Fibroblast of skin of right quadriceps (primary cell): ENCODE results near the gene SKI.

ENCODE experiments used
- DNase-seq: peaks from one replicate; pipeline ENCODE4 v3.0.0-alpha.2; 2013

Gene SKI

GRCh38 chr1:2298685-2299084 is 70.6 kb downstream of the SKI start:
- DNase-seq = no peak

GRCh38 chr1:2299131-2299627 is 71.1 kb downstream of the SKI start:
- no peak for DNase-seq

- DNase-seq = no peak
Observed at GRCh38 chr1:2300004-2300771, 72.1 kb downstream of the SKI start.

GRCh38 chr1:2300851-2301606 is 72.9 kb downstream of the SKI start:
- DNase-seq = peak; percentile 39

- no peak for DNase-seq
Observed at GRCh38 chr1:2301607-2302291, 73.6 kb downstream of the SKI start.

GRCh38 chr1:2302292-2302925 is 74.3 kb downstream of the SKI start:
- no peak for DNase-seq

GRCh38 chr1:2303016-2303775 is 75.1 kb downstream of the SKI start:
- DNase-seq = no peak

GRCh38 chr1:2303781-2304180 is 75.7 kb downstream of the SKI start:
- DNase-seq = no peak

GRCh38 chr1:2304282-2304681 is 76.2 kb downstream of the SKI start:
- no peak for DNase-seq

GRCh38 chr1:2304921-2305681 is 77.0 kb downstream of the SKI start:
- no peak for DNase-seq

- no peak for DNase-seq
Observed at GRCh38 chr1:2306151-2306978, 78.2 kb downstream of the SKI start.

- no peak for DNase-seq
Observed at GRCh38 chr1:2307064-2307605, 79.0 kb downstream of the SKI start.

- no peak for DNase-seq
Observed at GRCh38 chr1:2307972-2308371, 79.9 kb downstream of the SKI start.

- no peak for DNase-seq
Observed at GRCh38 chr1:2308844-2309243, 80.7 kb downstream of the SKI start.

- DNase-seq = no peak
Observed at GRCh38 chr1:2310332-2311183, 82.4 kb downstream of the SKI start.

GRCh38 chr1:2311184-2312032 is 83.3 kb downstream of the SKI start:
- peak; percentile 64 for DNase-seq

GRCh38 chr1:2312160-2312514 is 84.0 kb downstream of the SKI start:
- no peak for DNase-seq

GRCh38 chr1:2312515-2313301 is 84.6 kb downstream of the SKI start:
- no peak for DNase-seq
